Naive thymus-derived CD4-positive, alpha-beta T cell (primary cell): Measurements from ENCODE around the gene SLC16A12. TPM values are rescaled to one million over a fixed set of nuclear protein-coding genes. Genes with fewer than 3 reads are reported as not detected.
"Not testable (repeated sequence)": the region's sequence is repeated elsewhere in the genome, so short reads cannot be mapped to it uniquely, and the experiment has no call there.

Experiments used
- ATAC-seq: fragments of 150-1000 bp; cut with Tn5 transposase; 2 replicates; pipeline ENCODE4 v1.10.0; 2021; ENCODE audit warnings: mild to moderate bottlenecking, moderate library complexity
- CTCF ChIA-PET: fragments of 350-600 bp; sonication (Branson Sonifier 250); formaldehyde crosslinking; loops from one replicate; lab custom pipeline; 2021; ENCODE audit warnings: antibody characterized with exemption; lab: Charles Lee
- POLR2A ChIA-PET: fragments of 350-600 bp; sonication (Branson Sonifier 250); formaldehyde crosslinking; loops from one replicate; lab custom pipeline; 2021; ENCODE audit warnings: antibody characterized with exemption, inconsistent platforms; lab: Charles Lee
- DNase-seq, 9 donors: peaks; one replicate each; pipeline versions ENCODE4 v3.0.0 to v3.0.0-alpha.2; 2020 to 2022; ENCODE audit warnings: mixed read lengths in 1 of 9
- H3K27ac ChIP-seq: one replicate; pipeline ENCODE4 v1.7.0; 2013; ENCODE audit warnings: mild to moderate bottlenecking, low read depth, low read length, moderate library complexity
- H3K27me3 ChIP-seq, 2 donors: one replicate each; pipeline ENCODE4 v1.7.0; 2013; ENCODE audit warnings: low read length in 2 of 2, mild to moderate bottlenecking in 2 of 2, moderate library complexity in 2 of 2; ENCODE audit not compliant: control insufficient read depth in 2 of 2, insufficient read depth in 2 of 2
- H3K36me3 ChIP-seq, 3 experiments: 1 replicate in 2 of 3; 2 replicates in 1 of 3; pipeline ENCODE4 v1.7.0; 2013; ENCODE audit warnings: low read length in 3 of 3, mild to moderate bottlenecking in 3 of 3, moderate library complexity in 1 of 3; ENCODE audit not compliant: insufficient read depth in 3 of 3, control insufficient read depth in 2 of 3
- H3K4me1 ChIP-seq, 2 donors: one replicate each; pipeline ENCODE4 v1.7.0; 2013; ENCODE audit warnings: low read length in 2 of 2, mild to moderate bottlenecking in 2 of 2, moderate library complexity in 1 of 2; ENCODE audit not compliant: control insufficient read depth in 2 of 2, insufficient read depth in 2 of 2
- H3K4me3 ChIP-seq: 2 replicates; pipeline ENCODE4 v1.7.0; 2013; ENCODE audit warnings: mild to moderate bottlenecking, low read length
- H3K9me3 ChIP-seq, 3 experiments: 1 replicate in 2 of 3; 2 replicates in 1 of 3; pipeline ENCODE4 v1.7.0; 2013; ENCODE audit warnings: low read length in 3 of 3; ENCODE audit not compliant: control insufficient read depth in 2 of 3
- H3K27ac Mint-ChIP-seq, 9 donors: one replicate each; pipeline ENCODE4 v1.8.0; 2020 to 2022; ENCODE audit warnings: mixed read lengths in 9 of 9, mild to moderate bottlenecking in 8 of 9, moderate library complexity in 5 of 9, inconsistent platforms in 2 of 9
- H3K27me3 Mint-ChIP-seq, 5 donors: one replicate each; pipeline ENCODE4 v1.8.0; 2021 to 2022; ENCODE audit warnings: mixed read lengths in 5 of 5, mild to moderate bottlenecking in 1 of 5
- H3K36me3 Mint-ChIP-seq, 5 donors: one replicate each; pipeline ENCODE4 v1.8.0; 2020 to 2022; ENCODE audit warnings: mixed read lengths in 5 of 5, mild to moderate bottlenecking in 3 of 5, inconsistent platforms in 1 of 5
- H3K4me1 Mint-ChIP-seq, 7 donors: one replicate each; pipeline ENCODE4 v1.8.0; 2020 to 2022; ENCODE audit warnings: mixed read lengths in 7 of 7, mild to moderate bottlenecking in 3 of 7, inconsistent platforms in 1 of 7
- H3K4me3 Mint-ChIP-seq, 10 donors: one replicate each; pipeline ENCODE4 v1.8.0; 2020 to 2022; ENCODE audit warnings: mild to moderate bottlenecking in 10 of 10, mixed read lengths in 10 of 10, moderate library complexity in 6 of 10, inconsistent platforms in 2 of 10
- H3K9me3 Mint-ChIP-seq, 11 donors: one replicate each; pipeline ENCODE4 v1.8.0; 2020 to 2022; ENCODE audit warnings: mixed read lengths in 11 of 11, mild to moderate bottlenecking in 4 of 11, inconsistent platforms in 1 of 11, moderate library complexity in 1 of 11
- intact Hi-C, 2 donors: fragments of 100-400 bp; cut with micrococcal nuclease; formaldehyde crosslinking; loops; one replicate each; pipeline ENCODE4 v1.15.1; 2023
- polyA plus RNA-seq, 2 donors: library from polyadenylated mRNA; unstranded; fragments of 300-500 nt; fragmentation: Illumina TruSeq; gene quantifications; one replicate each; pipeline ENCODE4 v1.2.3, GENCODE V29; 2021
- total RNA-seq, 6 experiments: library from RNA in 5 of 6; stranded (reverse) in 5 of 6; gene quantifications; 1 replicate in 5 of 6; 2 replicates in 1 of 6; pipeline ENCODE4 v1.2.3 and lab custom pipeline; 2021 to 2026

Gene SLC16A12
- total and polyA plus RNA-seq, 7 experiments from 2014 or later, result not detected

- peaks cover 26 to 75% (median 65%) of the 10 kb centered on the region in 7 donors for H3K4me1 Mint-ChIP-seq
- POLR2A ChIA-PET, result interaction anchor here (0.7 to 4.6 kb wide), 14 partner anchors 11 to 1461 kb away, joined by 3 to 61 read pairs (median 6); partner anchors contain the start of genes IFIT1, IFIT2, IFIT3 and KIF20B
Observed at GRCh38 chr10:89414146-89414878, 121.1 kb downstream of the SLC16A12 start, which contains the start of gene IFIT5. TSS of gene IFIT5 (plus strand) at chr10:89414568. CDS start at chr10:89414799, 231 bp downstream.

GRCh38 chr10:89413398-89413912 lies 121.9 kb downstream of the SLC16A12 start:
- peak overlapping the region; percentile 77 for H3K4me3 ChIP-seq
- H3K27me3 ChIP-seq, result no peaks in the 10 kb centered on the region
- CTCF ChIA-PET, result interaction anchor here (1.2 to 1.8 kb wide), 2 partner anchors 44 to 151 kb away, joined by 3 to 4 read pairs; no protein-coding TSS in a partner anchor
- H3K27ac Mint-ChIP-seq, result peak overlapping the region; percentile 96 to 100 (median 98)
- no peaks in the 10 kb centered on the region for H3K27me3 Mint-ChIP-seq
- ATAC-seq (no peak), DNase-seq (no peak)
- H3K36me3 ChIP-seq, result peaks cover 0 to 4% (median 0%) of the 10 kb centered on the region in 3 experiments
- intact Hi-C loops, result loop anchor here (5.0 to 10.0 kb wide), 5 partner anchors 329 to 1811 kb away; partner anchors contain the start of gene PCGF5 (in 1 of the 2)
- H3K9me3 ChIP-seq, result no peaks in the 10 kb centered on the region
- H3K4me3 Mint-ChIP-seq, result peak overlapping the region; percentile 90 to 100 (median 96)
- peaks cover 16 to 21% of the 10 kb centered on the region in 2 donors for H3K4me1 ChIP-seq
- POLR2A ChIA-PET, result interaction anchor here (1.0 to 4.6 kb wide), 8 partner anchors 10 to 288 kb away, joined by 3 to 61 read pairs (median 14); partner anchors contain the start of genes IFIT1, IFIT2, KIF20B and LIPA
- H3K36me3 Mint-ChIP-seq, result peaks cover 0 to 55% (median 9%) of the 10 kb centered on the region in 5 donors
- H3K4me1 Mint-ChIP-seq, result peaks cover 23 to 69% (median 63%) of the 10 kb centered on the region in 7 donors
- peak overlapping the region; percentile 94 for H3K27ac ChIP-seq
- H3K9me3 Mint-ChIP-seq, result peaks cover 0 to 9% (median 2%) of the 10 kb centered on the region in 11 donors

More at GRCh38 chr10:89414146-89414878, 121.1 kb downstream of the SLC16A12 start, which contains the start of gene IFIT5:
- peak within 1 kb of the TSS; percentile 77 for H3K4me3 ChIP-seq
- H3K27ac Mint-ChIP-seq, result peak within 1 kb of the TSS; percentile 96 to 100 (median 98)
- H3K27ac ChIP-seq, result peak within 1 kb of the TSS; percentile 94
- intact Hi-C loops, result loop anchor here (1.0 to 10.0 kb wide), 21 partner anchors 22 to 1810 kb away; partner anchors contain the start of genes IFIT1 (in 2 of the 2), KIF20B (in 2 of the 2), LIPA (in 2 of the 2) and STAMBPL1 (in 2 of the 2)
- peaks cover 0 to 9% (median 2%) of the 10 kb centered on the region in 11 donors for H3K9me3 Mint-ChIP-seq
- no peaks in the 10 kb centered on the region for H3K9me3 ChIP-seq
- H3K27me3 ChIP-seq, result no peaks in the 10 kb centered on the region
- CTCF ChIA-PET, result interaction anchor here (0.8 to 1.8 kb wide), 3 partner anchors 22 to 152 kb away, joined by 3 to 4 read pairs (median 4); partner anchors contain the start of gene IFIT1
- ATAC-seq (peak; percentile 88), DNase-seq (peak; percentile 62 to 83 (median 76))
- H3K4me1 ChIP-seq, result peaks cover 21% of the 10 kb centered on the region in 2 donors
- H3K36me3 Mint-ChIP-seq, result peaks cover 0 to 51% (median 6%) of the 10 kb centered on the region in 5 donors
- peaks cover 0 to 4% (median 0%) of the 10 kb centered on the region in 3 experiments for H3K36me3 ChIP-seq
- H3K4me3 Mint-ChIP-seq, result peak within 1 kb of the TSS; percentile 90 to 100 (median 96)
- H3K27me3 Mint-ChIP-seq, result no peaks in the 10 kb centered on the region

- Mint-ChIP-seq H3K4me3 (peak overlapping the region; percentile 63 to 100 (median 82)), H3K36me3 (peaks cover 0 to 57% (median 6%) of the 10 kb centered on the region in 5 donors), H3K4me1 (peaks cover 21 to 57% (median 51%) of the 10 kb centered on the region in 7 donors), H3K27ac (peak overlapping the region; percentile 72 to 100 (median 93))
- H3K36me3 ChIP-seq, H3K9me3 ChIP-seq, H3K4me3 ChIP-seq, H3K27me3 Mint-ChIP-seq, H3K27me3 ChIP-seq, ATAC-seq, H3K27ac ChIP-seq, H3K9me3 Mint-ChIP-seq: not testable (repeated sequence)
- POLR2A ChIA-PET, result interaction anchor here (0.6 to 4.6 kb wide), 10 partner anchors 8 to 161 kb away, joined by 3 to 61 read pairs (median 4); partner anchors contain the start of genes IFIT1 and IFIT2
- CTCF ChIA-PET, result interaction anchor here (1.2 kb wide), 1 partner anchor 8 kb away, joined by 4 read pairs; no protein-coding TSS in a partner anchor
- DNase-seq, result peak in 7 of 9 donors; percentile 29 to 81 (median 71)
- peaks cover 16 to 17% of the 10 kb centered on the region in 2 donors for H3K4me1 ChIP-seq
- intact Hi-C loops, result loop anchor here (5.0 to 10.0 kb wide), 5 partner anchors 327 to 1813 kb away; partner anchors contain the start of gene PCGF5 (in 1 of the 2)
Observed at GRCh38 chr10:89412276-89412675, 123.1 kb downstream of the SLC16A12 start.

- H3K27me3 ChIP-seq, H3K4me3 ChIP-seq, H3K9me3 ChIP-seq, H3K27me3 Mint-ChIP-seq, H3K27ac ChIP-seq, H3K4me3 Mint-ChIP-seq, H3K9me3 Mint-ChIP-seq, ATAC-seq, H3K36me3 ChIP-seq, DNase-seq, CTCF ChIA-PET: not testable (repeated sequence)
- Mint-ChIP-seq H3K4me1 (peaks cover 16 to 46% (median 40%) of the 10 kb centered on the region in 7 donors), H3K36me3 (peaks cover 0 to 57% (median 9%) of the 10 kb centered on the region in 5 donors), H3K27ac (peak overlapping the region in 4 of 9 donors; percentile 3 to 96 (median 48))
- POLR2A ChIA-PET, result interaction anchor here (1.1 to 4.6 kb wide), 3 partner anchors 9 to 109 kb away, joined by 3 to 61 read pairs (median 46); partner anchors contain the start of genes IFIT1 and IFIT2
- peaks cover 9 to 13% of the 10 kb centered on the region in 2 donors for H3K4me1 ChIP-seq
- intact Hi-C loops, result loop anchor here (5.0 to 10.0 kb wide), 5 partner anchors 326 to 1814 kb away; partner anchors contain the start of gene PCGF5 (in 1 of the 2)
Observed at GRCh38 chr10:89411135-89411534, 124.3 kb downstream of the SLC16A12 start.

GRCh38 chr10:89410551-89410950 lies 124.8 kb downstream of the SLC16A12 start:
- peak overlapping the region in 2 of 10 donors; percentile 29 to 49 for H3K4me3 Mint-ChIP-seq
- POLR2A ChIA-PET, H3K4me1 ChIP-seq, H3K9me3 Mint-ChIP-seq, H3K27ac ChIP-seq, H3K27me3 Mint-ChIP-seq, CTCF ChIA-PET, H3K36me3 ChIP-seq, H3K27me3 ChIP-seq, ATAC-seq, H3K4me3 ChIP-seq, DNase-seq, H3K9me3 ChIP-seq: not testable (repeated sequence)
- peak overlapping the region in 3 of 9 donors; percentile 3 to 75 (median 42) for H3K27ac Mint-ChIP-seq
- H3K36me3 Mint-ChIP-seq, result peaks cover 0 to 56% (median 13%) of the 10 kb centered on the region in 5 donors
- H3K4me1 Mint-ChIP-seq, result peaks cover 12 to 46% (median 34%) of the 10 kb centered on the region in 7 donors
- intact Hi-C loops, result loop anchor here (5.0 to 10.0 kb wide), 5 partner anchors 326 to 1814 kb away; partner anchors contain the start of gene PCGF5 (in 1 of the 2)
